Endothelial cell (in vitro differentiated cells): ENCODE measurements around the gene FXYD6. TPM values are rescaled to one million over a fixed set of nuclear protein-coding genes. Genes with fewer than 3 reads are reported as not detected.

Source experiments
- DNase-seq: peaks from one replicate; pipeline ENCODE4 v3.0.0; 2021; ENCODE audit warnings: low spot score
- H3K27ac Mint-ChIP-seq: one replicate; pipeline ENCODE4 v1.8.0; 2021; ENCODE audit warnings: mixed read lengths, inconsistent platforms; ENCODE audit not compliant: unreplicated experiment
- H3K27me3 Mint-ChIP-seq: one replicate; pipeline ENCODE4 v1.8.0; 2021; ENCODE audit warnings: mild to moderate bottlenecking, moderate library complexity, mixed read lengths, inconsistent platforms; ENCODE audit not compliant: unreplicated experiment
- H3K36me3 Mint-ChIP-seq: one replicate; pipeline ENCODE4 v1.8.0; 2021; ENCODE audit warnings: mild to moderate bottlenecking, low read depth, mixed read lengths, inconsistent platforms; ENCODE audit not compliant: unreplicated experiment
- H3K4me1 Mint-ChIP-seq: one replicate; pipeline ENCODE4 v1.8.0; 2021; ENCODE audit warnings: mild to moderate bottlenecking, mixed read lengths, inconsistent platforms; ENCODE audit not compliant: unreplicated experiment
- H3K4me3 Mint-ChIP-seq: one replicate; pipeline ENCODE4 v1.8.0; 2021; ENCODE audit warnings: mild to moderate bottlenecking, mixed read lengths, inconsistent platforms; ENCODE audit not compliant: unreplicated experiment
- H3K9me3 Mint-ChIP-seq: one replicate; pipeline ENCODE4 v1.8.0; 2021; ENCODE audit warnings: mixed read lengths, inconsistent platforms; ENCODE audit not compliant: unreplicated experiment
- CTCF ChIP-seq: fragments of 200-600 bp; sonication (generic); IDR thresholded peaks from one replicate; pipeline ENCODE4 v1.5.0; 2021; ENCODE audit warnings: antibody characterized with exemption; ENCODE audit not compliant: unreplicated experiment
- total RNA-seq: library from RNA; stranded (reverse); fragmentation: NEBNext Ultra II Directional; extraction: Animal tissue kit (Norgen Biotek cat#: 25700); gene quantifications from one replicate; pipeline ENCODE4 v1.2.1, GENCODE V29; 2021; ENCODE audit not compliant: unreplicated experiment

FXYD6 gene
- total RNA-seq, 1 donor from 2014 or later: 18.1 TPM

DNA sequence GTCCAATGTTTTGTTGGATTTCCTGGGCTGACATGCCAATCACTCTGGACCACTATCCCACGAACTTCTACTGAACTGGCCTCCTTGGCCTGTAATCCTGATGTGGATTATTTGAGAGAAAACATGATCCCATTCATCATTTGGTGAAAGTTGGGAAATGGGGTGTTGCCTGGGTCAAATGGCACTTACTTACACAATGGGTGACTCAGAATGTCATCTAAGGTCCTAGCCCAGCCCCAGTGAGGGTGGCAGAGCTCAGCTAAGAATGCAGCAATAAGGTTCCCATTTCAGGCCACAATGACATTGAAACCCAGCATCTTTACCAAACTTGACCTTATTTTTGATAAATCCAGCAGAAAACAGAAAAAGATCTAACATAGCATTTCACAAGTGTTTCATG is 71.4 kb downstream of the FXYD6 start:
- no peaks in the 10 kb centered on the region for H3K9me3 Mint-ChIP-seq
- H3K36me3 Mint-ChIP-seq: peaks cover 4% of the 10 kb centered on the region
- H3K27ac Mint-ChIP-seq: no peak overlapping the region
- no peak for DNase-seq
- peaks cover 3% of the 10 kb centered on the region for H3K4me1 Mint-ChIP-seq
- H3K27me3 Mint-ChIP-seq: peaks cover 4% of the 10 kb centered on the region
- no peak for TF ChIP-seq CTCF
- H3K4me3 Mint-ChIP-seq: no peak overlapping the region

- Mint-ChIP-seq H3K4me1 (no peaks in the 10 kb centered on the region), H3K9me3 (no peaks in the 10 kb centered on the region), H3K4me3 (no peak overlapping the region), H3K27me3 (peaks cover 3% of the 10 kb centered on the region), H3K36me3 (no peaks in the 10 kb centered on the region), H3K27ac (no peak overlapping the region)
- no peak for TF ChIP-seq CTCF
- no peak for DNase-seq
Measured at GRCh38 chr11:117803896-117804295, 72.6 kb downstream of the FXYD6 start.

DNA sequence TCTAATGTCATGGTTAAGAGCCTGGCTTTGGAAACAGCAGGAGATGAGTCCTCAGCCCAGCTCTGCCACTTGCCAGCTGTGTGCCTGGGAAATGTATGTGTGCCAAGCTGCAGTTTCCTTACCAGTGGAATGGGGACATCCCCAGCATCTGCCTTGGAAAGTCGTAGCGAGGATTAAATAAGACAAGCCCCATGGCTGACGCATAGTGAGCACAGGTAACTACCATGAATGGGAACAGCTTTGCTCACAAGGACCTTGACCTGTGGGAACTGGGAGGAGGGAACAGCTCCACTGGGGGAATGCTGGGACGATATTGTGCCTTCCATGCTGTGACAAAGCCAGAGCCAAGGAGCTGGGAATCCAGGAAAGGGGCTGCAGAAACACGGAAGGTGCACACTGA is 76.8 kb downstream of the FXYD6 start:
- DNase-seq: no peak
- no peak for TF ChIP-seq CTCF
- no peak overlapping the region for H3K27ac Mint-ChIP-seq
- no peaks in the 10 kb centered on the region for H3K36me3 Mint-ChIP-seq
- peaks cover 3% of the 10 kb centered on the region for H3K4me1 Mint-ChIP-seq
- H3K9me3 Mint-ChIP-seq: no peaks in the 10 kb centered on the region
- H3K4me3 Mint-ChIP-seq: no peak overlapping the region
- peaks cover 11% of the 10 kb centered on the region for H3K27me3 Mint-ChIP-seq

GRCh38 chr11:117796872-117797529 is 79.5 kb downstream of the FXYD6 start, which contains the start of gene DSCAML1:
TSS of gene DSCAML1 (minus strand) at chr11:117797216. CDS start at chr11:117797079, 137 bp downstream.
- Mint-ChIP-seq H3K9me3 (no peaks in the 10 kb centered on the region), H3K36me3 (no peaks in the 10 kb centered on the region), H3K27me3 (peaks cover 18% of the 10 kb centered on the region), H3K4me3 (peak within 1 kb of the TSS; percentile 51), H3K27ac (no peak within 1 kb of the TSS), H3K4me1 (peaks cover 3% of the 10 kb centered on the region)
- no peak for TF ChIP-seq CTCF
- DNase-seq: peak; percentile 41

DNA sequence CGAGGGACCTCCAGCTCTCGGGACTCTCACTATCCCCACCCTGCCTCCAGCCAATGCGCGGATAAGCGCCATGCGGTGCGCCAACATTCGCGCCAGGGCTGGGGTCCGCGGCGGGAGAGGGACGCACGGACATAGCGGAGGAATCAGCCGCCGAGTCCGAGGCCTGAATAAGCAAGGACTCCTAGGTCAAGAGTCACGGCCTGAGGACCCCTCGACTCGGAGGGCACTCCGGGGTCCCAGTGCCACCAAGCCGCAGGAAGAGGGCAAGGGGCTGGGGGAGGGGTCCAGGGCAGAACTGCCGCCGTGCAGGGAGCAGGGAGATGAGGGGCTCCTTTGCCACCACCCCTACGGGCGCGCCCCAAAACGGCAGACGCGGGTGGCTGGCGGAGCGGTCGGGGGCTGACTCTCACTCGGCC is 80.0 kb downstream of the FXYD6 start:
- Mint-ChIP-seq H3K27ac (no peak overlapping the region), H3K4me3 (no peak overlapping the region), H3K27me3 (peaks cover 18% of the 10 kb centered on the region), H3K36me3 (no peaks in the 10 kb centered on the region), H3K9me3 (no peaks in the 10 kb centered on the region), H3K4me1 (peaks cover 3% of the 10 kb centered on the region)
- no peak for DNase-seq
- no peak for TF ChIP-seq CTCF
